ENCODE results near the gene S100A10.
A peak's percentile ranks its signal among the peaks of the same experiment; 100 is the strongest.

S100A10 gene

GRCh38 chr1:151993734-151994496 is at the start of gene S100A10:
Gene S100A10, minus strand, starts transcription at chr1:151993859. Its CDS starts 7,629 bp downstream, at chr1:151986230.
- peak; percentile 86 for DNase-seq

GRCh38 chr1:152042030-152042429 is 48.4 kb upstream of the S100A10 start:
- no peak for DNase-seq

GRCh38 chr1:152039886-152040285 is 46.2 kb upstream of the S100A10 start:
- no peak for DNase-seq

- DNase-seq, result no peak
Measured at GRCh38 chr1:152039461-152039860, 45.8 kb upstream of the S100A10 start.

GRCh38 chr1:152038871-152039270 is 45.2 kb upstream of the S100A10 start:
- no peak for DNase-seq

GRCh38 chr1:152036267-152037216 is 42.9 kb upstream of the S100A10 start, which contains the start of gene S100A11:
Gene S100A11, minus strand, starts transcription at chr1:152037004. Its CDS starts 89 bp downstream, at chr1:152036915.
- DNase-seq, result peak; percentile 75

GRCh38 chr1:152035539-152036266 is 42.0 kb upstream of the S100A10 start:
- peak; percentile 41 for DNase-seq

GRCh38 chr1:152034654-152035538 is 41.2 kb upstream of the S100A10 start:
- DNase-seq, result peak; percentile 82

GRCh38 chr1:152034324-152034653 is 40.6 kb upstream of the S100A10 start:
- no peak for DNase-seq

GRCh38 chr1:152029929-152030211 is 36.2 kb upstream of the S100A10 start:
- DNase-seq, result no peak

GRCh38 chr1:152029144-152029928 is 35.7 kb upstream of the S100A10 start:
- DNase-seq, result no peak

- no peak for DNase-seq
Measured at GRCh38 chr1:152026895-152027294, 33.2 kb upstream of the S100A10 start.

- DNase-seq, result no peak
Measured at GRCh38 chr1:152024223-152024622, 30.6 kb upstream of the S100A10 start.

- no peak for DNase-seq
Measured at GRCh38 chr1:152023221-152023620, 29.6 kb upstream of the S100A10 start.

GRCh38 chr1:152022474-152022873 is 28.8 kb upstream of the S100A10 start:
- no peak for DNase-seq

GRCh38 chr1:152021569-152021968 is 27.9 kb upstream of the S100A10 start:
- DNase-seq, result no peak

- DNase-seq, result no peak
Measured at GRCh38 chr1:152020849-152021248, 27.2 kb upstream of the S100A10 start.

GRCh38 chr1:152018537-152018936 is 24.9 kb upstream of the S100A10 start:
- no peak for DNase-seq

- no peak for DNase-seq
Measured at GRCh38 chr1:152015766-152016165, 22.1 kb upstream of the S100A10 start.

- DNase-seq, result no peak
Measured at GRCh38 chr1:152014943-152015342, 21.3 kb upstream of the S100A10 start.

- peak; percentile 50 for DNase-seq
Measured at GRCh38 chr1:152013664-152014237, 20.1 kb upstream of the S100A10 start.
